SK-N-DZ (cell line): ENCODE measurements around the gene CPVL.
"Not testable (repeated sequence)": the region's sequence is repeated elsewhere in the genome, so short reads cannot be mapped to it uniquely, and the experiment has no call there.

ENCODE experiments used
- DNase-seq: peaks from one replicate; pipeline ENCODE4 v3.0.0-alpha.2; 2015; ENCODE audit warnings: low spot score

CPVL gene

DNA sequence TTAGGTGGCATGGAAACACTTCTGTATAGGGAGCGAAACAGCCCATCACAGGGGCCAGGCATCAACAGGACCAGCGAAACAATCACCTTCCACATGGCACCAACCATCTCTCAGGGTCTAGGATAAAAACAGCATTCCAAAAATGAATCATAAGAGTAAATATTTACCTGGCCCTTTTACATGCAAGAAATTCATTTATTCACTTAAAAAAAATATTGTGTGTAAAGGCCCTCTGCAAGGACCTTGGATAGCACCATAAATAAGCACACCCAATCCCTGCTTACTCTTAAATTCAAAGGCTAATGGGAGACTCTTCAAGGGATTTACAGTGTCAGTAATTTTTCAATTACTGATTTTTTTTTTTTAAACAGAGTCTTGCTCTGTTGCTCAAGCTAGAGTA, 25.4 kb downstream of the CPVL start:
- no peak for DNase-seq

- no peak for DNase-seq
Measured at GRCh38 chr7:29119538-29119937, 26.8 kb downstream of the CPVL start.

DNA sequence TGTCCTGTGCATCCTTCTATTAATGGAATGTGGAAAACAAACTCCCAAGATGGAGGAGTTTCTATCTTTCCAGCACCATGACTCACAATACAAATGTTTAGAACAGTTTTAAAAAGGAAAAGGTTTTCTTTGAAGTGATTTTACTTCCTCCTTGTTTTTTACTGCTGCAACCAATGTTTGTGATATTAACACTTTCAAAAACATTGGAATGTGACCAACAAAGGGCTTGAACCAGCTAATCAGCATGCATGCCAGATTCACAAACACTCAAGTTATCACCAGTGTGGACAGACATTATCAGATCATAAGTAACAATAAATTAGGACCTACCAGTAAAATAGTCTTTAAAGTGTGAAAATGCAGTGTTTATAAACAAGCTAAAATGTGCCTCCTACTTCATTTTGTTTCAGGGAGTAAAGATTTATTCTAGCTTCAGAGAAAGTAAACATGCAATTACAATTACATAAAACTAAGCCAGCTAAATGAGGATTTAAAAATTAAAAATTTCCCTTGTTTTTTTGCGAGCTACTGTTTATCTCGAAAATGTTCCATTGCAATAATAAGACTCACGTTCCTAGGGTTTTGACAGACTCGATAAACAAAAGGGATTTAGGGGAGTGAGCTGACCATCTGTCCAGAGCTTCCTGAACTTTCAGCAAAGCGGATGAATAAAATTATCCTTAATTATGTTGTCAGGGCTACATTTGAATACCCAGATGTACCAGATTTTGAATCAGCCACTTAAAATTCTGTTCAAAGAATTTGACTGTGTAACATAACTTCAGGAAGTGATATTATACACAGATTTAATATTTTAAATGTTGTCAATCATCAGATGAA, 29.8 kb downstream of the CPVL start:
- no peak for DNase-seq

- no peak for DNase-seq
Measured at GRCh38 chr7:29115753-29116152, 30.6 kb downstream of the CPVL start.

GRCh38 chr7:29115130-29115687, 31.1 kb downstream of the CPVL start:
- DNase-seq: no peak

- DNase-seq: not testable (repeated sequence)
Measured at GRCh38 chr7:29114266-29114665, 32.1 kb downstream of the CPVL start.

GRCh38 chr7:29113384-29114102, 32.8 kb downstream of the CPVL start:
- DNase-seq: peak; percentile 54

- no peak for DNase-seq
Measured at GRCh38 chr7:29112721-29113120, 33.6 kb downstream of the CPVL start.

- DNase-seq: no peak
Measured at GRCh38 chr7:29109899-29110298, 36.4 kb downstream of the CPVL start.

GRCh38 chr7:29109358-29109757, 37.0 kb downstream of the CPVL start:
- DNase-seq: no peak

DNA sequence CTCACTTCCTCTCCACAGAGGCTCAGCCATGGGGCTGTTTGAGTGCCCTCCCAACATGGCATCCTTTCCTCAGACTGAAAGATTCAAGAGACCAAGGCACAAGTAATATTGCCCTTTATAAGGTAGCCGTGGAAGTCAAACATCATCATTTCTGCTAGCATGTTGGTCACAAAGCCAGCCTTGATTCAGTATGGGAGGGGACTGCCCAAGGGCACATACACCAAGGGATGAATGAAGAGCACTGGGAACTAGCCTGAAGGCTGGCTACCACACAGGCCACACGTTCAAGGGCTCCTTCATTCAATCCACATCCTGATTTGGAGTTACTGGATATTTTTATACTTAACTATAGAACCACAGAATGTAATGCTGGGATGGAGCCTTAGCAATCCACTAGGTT, 39.3 kb downstream of the CPVL start:
- no peak for DNase-seq

DNA sequence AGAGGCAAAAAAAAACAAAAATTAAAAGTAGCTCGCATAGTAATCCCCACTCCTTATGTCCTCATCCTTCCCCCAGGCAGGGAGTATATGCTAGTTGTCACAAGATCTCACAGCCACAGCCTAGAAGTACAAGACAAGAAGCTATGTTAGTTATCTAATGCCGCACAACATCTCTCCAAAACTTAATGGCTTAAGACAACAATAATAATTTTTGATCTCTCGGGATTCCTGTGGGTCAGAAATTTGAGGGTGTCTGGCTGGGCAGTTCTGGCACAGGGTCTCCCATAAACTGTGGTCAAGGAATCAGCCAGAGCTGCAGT, 39.7 kb downstream of the CPVL start:
- no peak for DNase-seq

DNA sequence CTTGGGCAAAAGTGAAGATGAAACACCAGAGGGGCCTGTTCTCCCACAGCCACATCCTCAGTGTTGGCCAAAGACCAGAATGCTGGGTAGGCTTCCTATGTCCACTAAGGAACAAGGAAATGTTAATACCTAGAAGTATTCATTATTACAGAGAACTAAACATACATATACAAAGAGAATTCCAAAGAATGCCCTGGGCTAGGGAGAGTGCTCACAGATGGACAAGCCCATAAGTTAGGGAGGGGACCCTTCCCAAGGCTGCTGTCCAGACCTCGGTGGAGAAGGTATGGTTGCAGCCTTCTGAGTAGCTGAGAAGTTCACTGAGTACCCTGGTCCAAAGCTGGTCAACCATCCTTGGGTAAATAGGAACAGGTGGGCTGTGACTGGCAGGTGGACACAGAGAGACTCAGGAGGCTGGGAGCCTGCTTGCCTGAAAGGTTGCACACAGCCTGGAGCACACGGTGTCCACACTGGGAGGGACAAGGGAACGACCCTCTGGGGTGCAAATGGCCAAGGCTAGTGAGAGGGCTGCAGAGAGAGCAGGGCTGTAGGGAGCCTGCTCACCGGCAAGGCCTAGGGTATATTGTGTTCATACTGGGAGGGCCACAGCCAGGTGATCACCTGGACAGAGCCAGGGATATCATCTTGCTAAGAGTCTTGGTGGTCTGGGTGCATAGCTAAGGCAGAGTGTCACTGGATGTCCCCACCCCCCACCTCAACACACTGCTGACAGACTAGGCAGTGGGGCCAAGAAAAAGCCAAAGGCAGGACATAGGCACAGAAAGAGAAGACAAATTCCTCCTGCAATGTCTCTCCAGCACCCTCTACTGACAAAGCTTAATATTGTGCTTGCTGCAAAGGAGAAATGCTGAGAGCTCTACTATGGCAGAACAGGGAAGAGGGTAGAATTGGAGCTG, 40.3 kb downstream of the CPVL start:
- peak; percentile 77 for DNase-seq

DNA sequence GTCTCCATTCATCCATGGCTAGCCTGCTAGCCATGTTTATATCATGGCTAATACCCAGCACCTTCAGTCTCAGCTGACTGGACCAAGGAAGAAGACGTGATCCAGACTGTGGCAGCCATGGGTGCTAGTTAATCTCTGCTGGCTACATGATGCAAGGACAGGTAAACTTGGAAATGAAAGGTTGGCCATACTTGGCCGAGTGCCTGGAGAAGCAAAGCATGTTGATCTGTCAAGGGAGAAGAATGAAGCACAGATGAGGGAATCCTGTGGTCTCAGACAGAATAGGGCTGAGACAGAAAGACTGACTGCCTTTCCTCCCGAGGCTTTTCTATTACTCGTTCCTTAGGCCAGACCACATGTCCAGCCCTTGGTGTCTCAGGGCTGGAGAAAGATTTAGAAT, 41.1 kb downstream of the CPVL start:
- no peak for DNase-seq

DNA sequence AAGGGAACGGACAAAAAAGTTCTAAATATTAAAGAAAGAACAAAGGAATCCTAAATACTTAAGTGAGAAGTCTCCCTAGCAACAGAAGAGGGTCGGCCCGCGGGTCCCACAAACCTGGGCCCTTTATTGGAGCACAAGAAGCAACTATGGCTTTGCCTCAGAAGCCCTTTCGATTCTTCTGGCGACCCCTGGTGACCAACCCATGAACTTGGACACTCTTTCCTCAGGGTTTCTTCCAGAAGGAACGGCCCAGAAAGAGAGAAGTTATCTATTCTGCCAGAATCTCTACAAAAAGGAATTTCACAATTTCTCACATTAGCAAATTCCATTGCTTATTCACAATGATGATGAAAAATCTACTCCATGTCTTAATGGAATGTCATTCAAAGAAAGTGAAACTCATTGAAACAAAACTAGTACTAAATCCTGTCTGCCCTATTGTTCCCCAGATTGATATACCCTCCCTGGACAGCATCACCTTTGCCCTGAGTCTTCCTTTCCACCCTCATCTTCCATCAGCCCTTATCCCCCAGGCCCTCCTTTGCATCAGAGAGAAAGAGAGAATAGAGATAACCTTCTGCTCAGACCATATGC, 43.7 kb downstream of the CPVL start:
- peak; percentile 78 for DNase-seq

GRCh38 chr7:29100924-29101323, 45.4 kb downstream of the CPVL start:
- DNase-seq: no peak

DNA sequence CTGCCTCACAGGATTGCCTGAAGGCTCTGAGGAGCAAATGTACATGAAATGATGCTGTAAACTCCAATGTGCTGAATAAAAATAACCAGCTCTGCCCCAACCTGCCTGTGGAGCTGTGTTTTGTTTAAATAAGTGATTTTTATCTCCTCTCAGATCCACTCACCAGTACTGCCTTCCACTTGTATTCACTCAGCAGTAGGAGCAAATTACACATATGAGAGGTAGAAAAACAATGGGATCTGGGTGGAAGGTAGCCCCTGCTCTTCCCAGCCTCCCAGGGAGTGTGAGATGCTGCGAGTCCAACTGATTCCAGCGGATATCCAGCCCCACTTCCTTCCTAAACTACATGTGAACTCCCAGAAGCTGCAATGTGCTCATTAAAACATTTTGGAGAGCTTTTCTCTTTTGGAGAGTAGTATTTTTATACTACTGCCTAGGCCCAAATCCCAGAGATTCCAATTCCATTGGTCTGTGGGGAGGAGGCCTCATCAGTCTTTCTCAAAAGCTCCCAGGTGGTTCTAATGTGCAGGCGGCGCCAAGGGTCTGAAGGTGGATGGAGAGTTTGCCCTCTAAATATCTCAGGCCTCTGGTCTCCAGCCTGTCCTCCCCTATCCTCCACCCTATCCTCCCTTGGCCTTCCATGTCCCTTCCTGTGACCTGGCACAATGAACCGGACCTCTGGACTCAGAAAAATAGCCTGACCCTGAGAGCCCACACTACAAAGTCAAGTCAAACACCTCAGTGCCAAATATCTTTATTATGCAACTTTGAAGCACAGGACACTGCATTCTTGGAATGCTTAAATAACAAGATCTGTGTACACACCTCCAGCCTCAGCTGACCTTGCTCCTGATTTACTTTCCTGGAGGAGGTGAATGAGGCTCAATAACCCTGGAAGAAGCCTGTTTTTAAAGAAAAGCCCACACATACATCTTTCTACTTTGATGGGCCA, 46.2 kb downstream of the CPVL start:
- no peak for DNase-seq

DNA sequence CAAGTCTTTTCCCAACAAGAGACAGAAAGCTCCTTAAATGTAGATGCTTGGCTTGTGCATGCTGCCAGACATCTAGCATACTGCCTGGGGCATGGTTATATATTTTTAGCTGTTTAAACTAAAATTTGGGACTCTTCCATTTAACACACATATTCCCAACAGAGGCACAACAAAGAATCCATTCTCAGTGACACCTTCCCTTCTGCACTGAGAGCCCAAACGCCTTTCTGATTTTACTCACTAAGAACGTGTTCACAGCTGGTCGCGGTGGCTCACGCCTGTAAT, 49.9 kb downstream of the CPVL start:
- DNase-seq: no peak

DNA sequence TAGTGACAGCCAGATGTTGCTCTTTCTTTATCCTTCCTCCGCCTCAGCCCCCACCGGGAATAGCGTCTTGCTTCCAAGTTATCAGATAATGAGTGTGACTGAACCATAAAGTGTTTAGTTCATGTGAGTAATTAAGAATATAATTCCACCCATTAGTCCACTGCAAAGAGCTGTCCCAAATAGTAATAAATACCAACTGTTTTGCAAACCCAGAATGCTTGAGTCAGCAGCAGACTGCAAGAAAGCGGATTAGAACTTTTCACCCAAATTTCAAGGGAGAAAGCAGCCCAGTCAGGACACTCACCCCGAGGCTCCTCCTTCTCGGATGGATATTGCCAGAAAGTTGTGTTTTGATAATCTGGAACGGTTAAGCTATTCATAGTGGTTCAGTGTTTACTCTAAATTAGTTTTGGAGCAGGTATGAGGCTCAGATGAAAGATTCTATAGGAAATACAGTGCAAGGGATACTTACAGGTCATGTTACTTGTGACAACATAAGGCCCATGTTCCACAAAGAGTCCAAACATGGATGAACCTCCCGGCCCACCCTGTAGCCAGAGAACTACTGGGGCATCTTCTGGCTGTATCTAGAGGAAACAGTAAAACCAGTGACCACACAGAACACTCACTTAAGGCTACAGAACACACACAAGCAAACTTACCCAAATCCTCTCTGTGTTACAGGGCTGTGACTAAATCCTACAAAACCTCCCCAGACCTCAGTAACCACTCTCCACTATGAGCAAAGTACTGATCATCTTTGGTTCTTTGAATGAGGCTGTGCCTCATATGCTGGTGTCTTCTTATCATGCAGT, 50.5 kb downstream of the CPVL start:
- DNase-seq: no peak

- not testable (repeated sequence) for DNase-seq
Measured at GRCh38 chr7:29093091-29093490, 53.2 kb downstream of the CPVL start.
